ENCODE results near the gene FBXO31. TPM values are rescaled to one million over a fixed set of nuclear protein-coding genes. Genes with fewer than 3 reads are reported as not detected.
A peak's percentile ranks its signal among the peaks of the same experiment; 100 is the strongest.

Gene FBXO31
- total and polyA plus RNA-seq, 9 donors: 25.0 to 74.5 (median 54.5) TPM

- Histone ChIP-seq H3K27ac (no peak overlapping the region), H3K27me3 (no peaks in the 10 kb centered on the region), H3K36me3 (no peaks in the 10 kb centered on the region), H3K4me3 (no peak overlapping the region), H3K4me1 (ENCODE audit: insufficient read depth) (no peaks in the 10 kb centered on the region), H3K9me3 (no peaks in the 10 kb centered on the region)
- intact Hi-C loops (cut with DNase I): no loop called here
- TF ChIP-seq POLR2A (IDR thresholded peaks at IDR 0.05) (no peak), CTCF (IDR thresholded peaks at IDR 0.05) (no peak), EP300 (IDR thresholded peaks at IDR 0.05) (no peak)
- 95 to 97% (median 95%) methylated on average over 25 of the region's 25 CpGs for WGBS, 3 donors
- DNase-seq: no peak
Observed at GRCh38 chr16:87421003-87421912, 37.7 kb upstream of the FBXO31 start.

- Histone ChIP-seq H3K36me3 (no peaks in the 10 kb centered on the region), H3K4me3 (no peak overlapping the region), H3K27me3 (no peaks in the 10 kb centered on the region), H3K9me3 (no peaks in the 10 kb centered on the region), H3K4me1 (ENCODE audit: insufficient read depth) (no peaks in the 10 kb centered on the region), H3K27ac (no peak overlapping the region)
- no peak for DNase-seq
- 91 to 94% (median 93%) methylated on average over 25 of the region's 25 CpGs for WGBS, 3 donors
- TF ChIP-seq EP300 (IDR thresholded peaks at IDR 0.05) (no peak), CTCF (IDR thresholded peaks at IDR 0.05) (no peak), POLR2A (IDR thresholded peaks at IDR 0.05) (no peak)
- intact Hi-C loops (cut with DNase I): no loop called here
Observed at GRCh38 chr16:87420026-87421002, 36.7 kb upstream of the FBXO31 start.

GRCh38 chr16:87418644-87419043 is 35.1 kb upstream of the FBXO31 start:
- Histone ChIP-seq H3K27ac (no peak overlapping the region), H3K9me3 (no peaks in the 10 kb centered on the region), H3K36me3 (no peaks in the 10 kb centered on the region), H3K4me1 (ENCODE audit: insufficient read depth) (no peaks in the 10 kb centered on the region), H3K27me3 (no peaks in the 10 kb centered on the region), H3K4me3 (no peak overlapping the region)
- 78 to 85% (median 78%) methylated on average over 6 of the region's 6 CpGs for WGBS, 3 donors
- no peak for TF ChIP-seq EP300 (IDR thresholded peaks at IDR 0.05)
- no peak for TF ChIP-seq CTCF (IDR thresholded peaks at IDR 0.05)
- no peak for TF ChIP-seq POLR2A (IDR thresholded peaks at IDR 0.05)
- intact Hi-C loops (cut with DNase I): loop anchor here in 3 of 4 donors (10.0 kb wide), 4 partner anchors 126 to 346 kb away; partner anchors contain the start of gene KLHDC4 (in 1 of the 3)
- DNase-seq: no peak

GRCh38 chr16:87418216-87418615 is 34.6 kb upstream of the FBXO31 start:
- H3K36me3 ChIP-seq: no peaks in the 10 kb centered on the region
- no peak overlapping the region for H3K27ac ChIP-seq
- H3K9me3 ChIP-seq: no peaks in the 10 kb centered on the region
- WGBS, 3 donors: 91 to 93% (median 91%) methylated on average over 18 of the region's 18 CpGs
- H3K27me3 ChIP-seq: no peaks in the 10 kb centered on the region
- H3K4me1 ChIP-seq (ENCODE audit: insufficient read depth): no peaks in the 10 kb centered on the region
- intact Hi-C loops (cut with DNase I): loop anchor here in 3 of 4 donors (10.0 kb wide), 4 partner anchors 127 to 347 kb away; partner anchors contain the start of gene KLHDC4 (in 1 of the 3)
- no peak overlapping the region for H3K4me3 ChIP-seq
- no peak for TF ChIP-seq POLR2A (IDR thresholded peaks at IDR 0.05)
- no peak for TF ChIP-seq CTCF (IDR thresholded peaks at IDR 0.05)
- no peak for TF ChIP-seq EP300 (IDR thresholded peaks at IDR 0.05)
- peak in 1 of 5 donors; percentile 27 for DNase-seq

All from ovary (tissue), 9 donors.